Ovary (tissue), 9 donors: ENCODE measurements around the gene IL18R1. TPM values are rescaled to one million over a fixed set of nuclear protein-coding genes. Genes with fewer than 3 reads are reported as not detected.
A peak's percentile ranks its signal among the peaks of the same experiment; 100 is the strongest.

ENCODE experiments used
- DNase-seq, 5 donors: peaks; one replicate each; pipeline ENCODE4 v3.0.0-alpha.2; 2019 to 2020
- H3K27ac ChIP-seq, 2 donors: fragments of 200-600 bp; one replicate each; pipeline versions ENCODE4 v1.5.1 to v1.8.0; 2019 to 2022
- H3K27me3 ChIP-seq: fragments of 200-600 bp; one replicate; pipeline ENCODE4 v1.8.0; 2022
- H3K36me3 ChIP-seq: fragments of 200-600 bp; sonication (generic); one replicate; pipeline ENCODE4 v1.5.1; 2019
- H3K4me1 ChIP-seq: one replicate; pipeline ENCODE4 v1.8.1; 2013; ENCODE audit warnings: mild to moderate bottlenecking, moderate library complexity; ENCODE audit not compliant: insufficient read depth
- H3K4me3 ChIP-seq: fragments of 200-600 bp; sonication (generic); one replicate; pipeline ENCODE4 v1.5.1; 2017
- H3K9me3 ChIP-seq, 2 donors: fragments of 200-600 bp in 1 of 2; sonication (generic) in 1 of 2; one replicate each; pipeline versions ENCODE4 v1.5.1 to v1.8.1; 2013 to 2019; ENCODE audit warnings: mild to moderate bottlenecking in 1 of 2, moderate library complexity in 1 of 2
- CTCF ChIP-seq, 3 donors: fragments of 450-650 bp in 2 of 3; fragments of 200-600 bp in 1 of 3; IDR thresholded peaks; one replicate each; pipeline versions ENCODE4 v1.5.1 to v1.8.0; 2016 to 2022; ENCODE audit warnings: antibody characterized with exemption in 3 of 3, mild to moderate bottlenecking in 1 of 3
- EP300 ChIP-seq: sonication (generic); formaldehyde crosslinking; IDR thresholded peaks from one replicate; pipeline ENCODE4 v1.6.1; 2017; ENCODE audit warnings: antibody characterized with exemption
- POLR2A ChIP-seq: fragments of 450-650 bp; IDR thresholded peaks from one replicate; pipeline ENCODE4 v1.6.1; 2017; ENCODE audit warnings: antibody characterized with exemption, mild to moderate bottlenecking, moderate library complexity
- WGBS, 3 donors: extraction: QIAGEN DNeasy Blood & Tissue Kit in 1 of 3; methylation state at CpG; one replicate each; pipeline versions ENCODE4 v1.1.5 to v1.1.7; 2013 to 2017; 5-methylcytosine and 5-hydroxymethylcytosine counted together
- intact Hi-C, 4 donors: fragments of 100-400 bp; cut with DNase I; formaldehyde crosslinking; loops; one replicate each; pipeline versions ENCODE4 v1.11.0 to v1.15.1; 2022 to 2023
- polyA plus RNA-seq, 2 donors: library from polyadenylated mRNA; stranded (reverse); fragments of 200-250 nt in 1 of 2; fragments of 350-450 nt in 1 of 2; fragmentation: Illumina TruSeq in 1 of 2; extraction: RNeasy Lipid Tissue Mini Kit (QIAGEN cat#74804) in 1 of 2; gene quantifications; one replicate each; pipeline ENCODE4 v1.2.3, GENCODE V29; 2013 to 2014
- total RNA-seq, 7 donors: library from RNA; depleted of rRNA in 2 of 7; stranded (reverse); fragments of >200 nt in 2 of 7; fragmentation: NEBNext Ultra II Directional in 3 of 7; extraction: Animal tissue kit (Norgen Biotek cat#: 25700) in 3 of 7; gene quantifications; one replicate each; pipeline versions ENCODE4 v1.1.0 to v1.2.4, GENCODE V29; 2016 to 2023
- donor health status: DM: no; HTN: no; CAD: no; lungs with moderate emphysema.
- donor health status: DM: no; HTN: no; CAD: no.
- donor health status: Bipolar disorder and iron deficiency.
- donor health status: DM: yes; HTN: yes; CAD: no.
- donor health status: DM: no; HTN: no; CAD: no.
- donor health status: DM: yes; HTN: yes; CAD: no.

Gene IL18R1
- total and polyA plus RNA-seq, 9 donors: 0.83 to 3.1 (median 1.7) TPM

- H3K9me3 ChIP-seq: no peaks in the 10 kb centered on the region
- no peaks in the 10 kb centered on the region for H3K36me3 ChIP-seq
- H3K4me1 ChIP-seq: no peaks in the 10 kb centered on the region
- H3K4me3 ChIP-seq: no peak overlapping the region
- DNase-seq: no peak
- intact Hi-C loops: no loop called here
- TF ChIP-seq POLR2A: no peak
- TF ChIP-seq EP300: no peak
- no peak for TF ChIP-seq CTCF (IDR thresholded peaks at IDR 0.05)
- 82 to 88% (median 84%) methylated on average over 7 of the region's 7 CpGs for WGBS, 3 donors
- no peak overlapping the region for H3K27ac ChIP-seq
- H3K27me3 ChIP-seq: no peaks in the 10 kb centered on the region
Measured at GRCh38 chr2:102346381-102347130, 9.0 kb upstream of the IL18R1 start.

GRCh38 chr2:102350137-102350793, 5.3 kb upstream of the IL18R1 start:
- intact Hi-C loops: loop anchor here in 2 of 4 donors (10.0 kb wide), 3 partner anchors 65 to 335 kb away; no protein-coding TSS in a partner anchor
- Histone ChIP-seq H3K9me3 (no peaks in the 10 kb centered on the region), H3K27me3 (no peaks in the 10 kb centered on the region), H3K27ac (no peak overlapping the region), H3K4me3 (no peak overlapping the region), H3K4me1 (no peaks in the 10 kb centered on the region), H3K36me3 (no peaks in the 10 kb centered on the region)
- DNase-seq: no peak
- 31 to 47% (median 34%) methylated on average over 1 of the region's 1 CpG for WGBS, 3 donors
- TF ChIP-seq CTCF (IDR thresholded peaks at IDR 0.05): no peak
- TF ChIP-seq EP300: no peak
- TF ChIP-seq POLR2A: no peak

- Histone ChIP-seq H3K4me3 (peak overlapping the region; percentile 69), H3K27me3 (no peaks in the 10 kb centered on the region), H3K27ac (peak overlapping the region in 1 of 2 donors; percentile 17), H3K36me3 (no peaks in the 10 kb centered on the region), H3K9me3 (no peaks in the 10 kb centered on the region), H3K4me1 (no peaks in the 10 kb centered on the region)
- TF ChIP-seq POLR2A: no peak
- TF ChIP-seq CTCF (IDR thresholded peaks at IDR 0.05): no peak
- TF ChIP-seq EP300: no peak
- 10 to 12% (median 10%) methylated on average over 7 of the region's 7 CpGs for WGBS, 3 donors
- intact Hi-C loops: loop anchor here in 2 of 4 donors (10.0 kb wide), 3 partner anchors 72 to 342 kb away; no protein-coding TSS in a partner anchor
- no peak for DNase-seq
Measured at GRCh38 chr2:102356381-102356712, 751 bp downstream of the IL18R1 start.

- Histone ChIP-seq H3K27me3 (no peaks in the 10 kb centered on the region), H3K36me3 (no peaks in the 10 kb centered on the region), H3K4me3 (no peak overlapping the region), H3K4me1 (no peaks in the 10 kb centered on the region), H3K27ac (no peak overlapping the region), H3K9me3 (no peaks in the 10 kb centered on the region)
- WGBS, 3 donors: 79 to 86% (median 81%) methylated on average over 2 of the region's 2 CpGs
- no peak for DNase-seq
- intact Hi-C loops: loop anchor here in 2 of 4 donors (10.0 kb wide), 3 partner anchors 72 to 342 kb away; no protein-coding TSS in a partner anchor
- TF ChIP-seq POLR2A: no peak
- TF ChIP-seq EP300: no peak
- TF ChIP-seq CTCF (IDR thresholded peaks at IDR 0.05): no peak
Measured at GRCh38 chr2:102356741-102357140, 1.1 kb downstream of the IL18R1 start.
